ENCODE measurements around the gene COL13A1. TPM values are rescaled to one million over a fixed set of nuclear protein-coding genes. Genes with fewer than 3 reads are reported as not detected.

Gene COL13A1
- total RNA-seq, 1 donor from 2014 or later, result 9.2 TPM

DNA sequence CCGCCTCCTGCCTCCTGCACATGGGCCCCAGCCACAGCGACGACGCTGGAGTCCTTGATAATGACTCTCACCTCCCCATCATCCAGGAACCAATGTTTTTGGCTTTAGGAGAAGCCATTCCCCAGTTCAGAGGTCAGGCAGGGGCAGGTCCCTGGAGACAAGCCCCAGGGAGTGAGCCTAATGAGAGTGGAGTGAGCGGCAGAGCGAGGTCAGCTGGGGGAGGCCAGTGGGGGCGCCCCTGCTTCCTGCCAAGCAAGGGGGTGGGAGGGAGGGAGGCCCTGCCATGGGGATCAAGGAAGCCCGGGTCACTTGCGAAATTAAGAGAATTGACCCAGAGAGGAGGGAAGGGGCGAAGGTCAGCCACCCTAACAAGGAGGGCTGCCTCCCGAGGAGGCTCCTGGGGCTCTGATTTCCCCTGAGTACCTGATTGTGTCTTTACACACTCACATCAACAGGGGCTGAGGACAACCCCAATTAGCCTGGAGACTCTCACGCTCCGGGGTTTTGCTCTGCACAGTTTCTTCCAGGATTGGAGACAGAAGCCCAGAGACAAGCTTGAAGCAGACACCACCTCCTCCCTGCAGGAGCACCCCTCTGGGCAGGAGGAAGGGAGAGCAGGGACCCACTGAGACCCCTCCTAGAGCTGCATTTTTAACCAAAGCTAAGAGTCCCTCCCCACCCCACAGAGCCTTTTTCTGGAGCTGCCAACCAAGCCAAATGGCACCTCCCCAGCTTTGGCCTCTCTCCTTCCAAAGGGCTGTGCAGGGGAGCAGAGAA lies 112.1 kb downstream of the COL13A1 start:
- H3K4me3 ChIP-seq, result no peak overlapping the region
- no peaks in the 10 kb centered on the region for H3K27me3 ChIP-seq (ENCODE audit: low read depth)
- H3K27ac ChIP-seq, result no peak overlapping the region
- TF ChIP-seq, protein P1, sequence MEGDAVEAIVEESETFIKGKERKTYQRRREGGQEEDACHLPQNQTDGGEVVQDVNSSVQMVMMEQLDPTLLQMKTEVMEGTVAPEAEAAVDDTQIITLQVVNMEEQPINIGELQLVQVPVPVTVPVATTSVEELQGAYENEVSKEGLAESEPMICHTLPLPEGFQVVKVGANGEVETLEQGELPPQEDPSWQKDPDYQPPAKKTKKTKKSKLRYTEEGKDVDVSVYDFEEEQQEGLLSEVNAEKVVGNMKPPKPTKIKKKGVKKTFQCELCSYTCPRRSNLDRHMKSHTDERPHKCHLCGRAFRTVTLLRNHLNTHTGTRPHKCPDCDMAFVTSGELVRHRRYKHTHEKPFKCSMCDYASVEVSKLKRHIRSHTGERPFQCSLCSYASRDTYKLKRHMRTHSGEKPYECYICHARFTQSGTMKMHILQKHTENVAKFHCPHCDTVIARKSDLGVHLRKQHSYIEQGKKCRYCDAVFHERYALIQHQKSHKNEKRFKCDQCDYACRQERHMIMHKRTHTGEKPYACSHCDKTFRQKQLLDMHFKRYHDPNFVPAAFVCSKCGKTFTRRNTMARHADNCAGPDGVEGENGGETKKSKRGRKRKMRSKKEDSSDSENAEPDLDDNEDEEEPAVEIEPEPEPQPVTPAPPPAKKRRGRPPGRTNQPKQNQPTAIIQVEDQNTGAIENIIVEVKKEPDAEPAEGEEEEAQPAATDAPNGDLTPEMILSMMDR (IDR thresholded peaks at IDR 0.05), result no peak
- no peaks in the 10 kb centered on the region for H3K36me3 ChIP-seq
- DNase-seq, result no peak
- intact Hi-C loops (cut with DNase I), result no loop called here
- no peak for ATAC-seq
- peaks cover 12% of the 10 kb centered on the region for H3K4me1 ChIP-seq
- no peaks in the 10 kb centered on the region for H3K9me3 ChIP-seq

DNA sequence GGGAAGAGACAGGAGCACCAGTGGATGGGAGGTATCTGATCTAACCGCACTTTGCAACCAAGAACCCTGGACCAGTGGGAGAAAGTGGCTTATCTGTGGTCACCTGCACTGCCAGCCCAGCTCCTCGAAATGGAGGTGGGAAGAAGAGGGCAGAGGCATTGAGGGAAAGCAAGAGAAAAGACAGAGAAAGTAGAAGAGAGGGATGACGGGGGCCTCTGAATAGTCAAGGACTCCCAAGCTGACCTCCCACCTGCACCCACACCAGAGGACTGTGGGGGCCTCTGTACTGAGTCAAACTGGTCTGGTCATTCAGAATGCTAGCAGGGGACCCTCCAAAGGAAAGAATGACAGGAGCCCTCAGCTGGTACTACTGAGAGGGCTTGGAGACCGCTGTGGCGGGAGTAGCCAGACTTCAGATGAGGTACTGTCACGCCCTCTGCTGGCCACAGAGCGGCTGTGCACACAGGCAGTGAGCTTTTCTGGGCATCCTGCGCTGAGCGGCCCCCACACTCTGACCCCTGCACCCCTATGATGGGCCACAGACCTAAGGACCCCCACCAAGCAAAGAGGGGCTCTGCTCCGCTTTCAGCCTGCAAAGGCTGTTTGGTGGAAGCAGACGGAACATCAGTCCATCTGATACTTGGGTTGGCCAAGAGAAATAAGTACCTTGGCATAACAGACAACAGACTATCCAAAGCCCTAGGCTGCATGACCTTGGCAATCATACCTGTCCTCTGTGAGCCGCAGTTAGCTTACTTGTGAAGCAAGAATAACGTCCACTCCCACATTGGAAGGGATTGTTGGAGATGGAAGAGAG lies 112.9 kb downstream of the COL13A1 start:
- peak; percentile 77 for DNase-seq
- intact Hi-C loops (cut with DNase I), result no loop called here
- Histone ChIP-seq H3K4me3 (no peak overlapping the region), H3K27ac (no peak overlapping the region), H3K27me3 (ENCODE audit: low read depth) (no peaks in the 10 kb centered on the region), H3K9me3 (no peaks in the 10 kb centered on the region), H3K36me3 (no peaks in the 10 kb centered on the region), H3K4me1 (peaks cover 12% of the 10 kb centered on the region)
- TF ChIP-seq, protein P1 (IDR thresholded peaks at IDR 0.05), result peak; percentile 92
- ATAC-seq, result peak; percentile 71 to 83

DNA sequence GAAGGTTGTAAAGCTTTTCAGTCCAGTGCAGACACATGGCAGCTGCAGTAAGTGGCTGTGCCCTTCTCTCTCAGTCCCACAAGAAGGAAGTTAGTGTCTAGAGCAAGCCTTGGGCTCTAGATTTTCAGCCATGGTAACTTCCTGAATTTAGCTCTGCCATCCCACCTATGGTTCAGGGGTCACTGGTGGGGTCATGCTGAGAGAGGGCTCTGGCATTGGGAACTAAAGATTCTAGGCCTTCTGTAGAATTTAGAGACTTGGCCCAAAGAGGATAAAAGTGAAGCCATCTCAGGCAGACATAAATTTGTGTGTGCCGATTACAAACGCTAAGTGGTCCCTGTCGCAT lies 113.5 kb downstream of the COL13A1 start:
- DNase-seq (no peak), ATAC-seq (no peak)
- Histone ChIP-seq H3K27me3 (ENCODE audit: low read depth) (no peaks in the 10 kb centered on the region), H3K4me3 (no peak overlapping the region), H3K27ac (no peak overlapping the region), H3K4me1 (peaks cover 12% of the 10 kb centered on the region), H3K9me3 (no peaks in the 10 kb centered on the region), H3K36me3 (no peaks in the 10 kb centered on the region)
- intact Hi-C loops (cut with DNase I), result no loop called here
- TF ChIP-seq, protein P1 (IDR thresholded peaks at IDR 0.05), result no peak

DNA sequence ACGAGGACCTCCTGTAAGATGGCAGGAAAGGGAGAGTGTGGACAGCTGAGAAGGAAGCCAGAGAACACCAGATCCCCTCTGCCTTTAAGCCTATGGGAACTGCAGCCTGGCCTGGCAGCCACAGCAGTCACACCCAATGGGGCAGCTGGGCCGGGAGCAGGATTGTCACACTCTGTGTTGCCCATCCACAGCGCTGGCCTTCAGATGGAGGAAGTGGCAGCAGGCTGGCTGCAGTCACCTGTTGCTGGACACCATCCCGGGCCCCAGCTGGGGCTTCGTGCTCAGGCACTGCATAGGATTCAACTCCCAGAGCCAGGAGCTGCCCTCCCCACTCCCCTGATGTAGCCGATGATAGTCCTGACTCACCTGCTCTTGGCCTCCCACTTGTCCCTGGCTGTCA lies 114.4 kb downstream of the COL13A1 start:
- intact Hi-C loops (cut with DNase I), result no loop called here

DNA sequence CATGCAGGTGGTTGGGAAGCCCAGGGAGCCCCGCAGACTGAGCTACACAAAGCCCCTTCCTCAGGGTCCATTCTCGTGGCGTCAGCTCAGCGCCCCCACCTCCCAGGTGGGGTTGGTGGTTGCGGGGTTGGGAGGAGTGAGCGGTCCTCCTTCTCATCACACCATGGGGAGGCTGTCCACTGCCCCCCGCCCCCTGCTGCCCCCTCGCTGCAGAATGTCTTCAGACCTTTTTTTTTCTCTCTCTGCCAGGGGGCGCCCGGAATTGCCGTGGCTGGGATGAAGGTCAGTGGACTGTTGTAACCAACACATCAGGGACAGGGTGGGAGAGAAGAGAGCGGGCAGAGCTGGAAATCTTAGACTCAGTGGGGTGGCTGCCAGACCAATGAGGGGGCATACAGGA lies 116.3 kb downstream of the COL13A1 start:
- no peak for DNase-seq
- TF ChIP-seq, protein P1 (IDR thresholded peaks at IDR 0.05), result no peak
- Histone ChIP-seq H3K27me3 (ENCODE audit: low read depth) (no peaks in the 10 kb centered on the region), H3K9me3 (no peaks in the 10 kb centered on the region), H3K4me3 (no peak overlapping the region), H3K4me1 (no peaks in the 10 kb centered on the region), H3K27ac (no peak overlapping the region), H3K36me3 (no peaks in the 10 kb centered on the region)
- intact Hi-C loops (cut with DNase I), result no loop called here
- no peak for ATAC-seq

More for the DNA sequence above, 114.4 kb downstream of the COL13A1 start:
- Histone ChIP-seq H3K4me3 (no peak overlapping the region), H3K27me3 (ENCODE audit: low read depth) (no peaks in the 10 kb centered on the region), H3K36me3 (no peaks in the 10 kb centered on the region), H3K27ac (no peak overlapping the region), H3K4me1 (peaks cover 9% of the 10 kb centered on the region), H3K9me3 (no peaks in the 10 kb centered on the region)
- DNase-seq (no peak), ATAC-seq (no peak)
- TF ChIP-seq, protein P1 (IDR thresholded peaks at IDR 0.05), result no peak
